ENCODE measurements around the gene COG2. TPM values are rescaled to one million over a fixed set of nuclear protein-coding genes. Genes with fewer than 3 reads are reported as not detected.
"Not testable (repeated sequence)": the region's sequence is repeated elsewhere in the genome, so short reads cannot be mapped to it uniquely, and the experiment has no call there.

Gene COG2
- total RNA-seq, 3 donors from 2014 or later, result 44.9 to 52.7 (median 51.1) TPM

DNA sequence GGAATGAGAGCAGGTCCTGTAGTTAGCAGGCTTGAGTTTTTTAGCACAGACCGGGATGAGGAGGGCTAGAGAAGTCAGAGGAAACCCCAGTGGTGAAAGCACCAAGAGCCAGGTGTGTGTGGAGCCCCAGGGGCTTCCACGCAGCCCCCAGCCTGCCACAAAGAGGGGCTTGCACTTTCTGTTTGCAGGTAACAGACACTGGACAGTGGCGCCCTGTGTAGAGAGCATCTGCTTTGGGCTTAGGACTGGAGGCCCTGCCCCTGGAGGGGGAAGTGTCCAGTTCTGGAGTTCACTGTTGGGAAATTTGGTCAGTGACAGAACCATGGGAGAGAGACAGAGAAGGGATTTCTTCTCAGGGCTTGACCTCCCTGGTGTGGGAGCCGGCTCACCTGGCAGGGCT, 52.2 kb downstream of the COG2 start:
- DNase-seq, result no peak

DNA sequence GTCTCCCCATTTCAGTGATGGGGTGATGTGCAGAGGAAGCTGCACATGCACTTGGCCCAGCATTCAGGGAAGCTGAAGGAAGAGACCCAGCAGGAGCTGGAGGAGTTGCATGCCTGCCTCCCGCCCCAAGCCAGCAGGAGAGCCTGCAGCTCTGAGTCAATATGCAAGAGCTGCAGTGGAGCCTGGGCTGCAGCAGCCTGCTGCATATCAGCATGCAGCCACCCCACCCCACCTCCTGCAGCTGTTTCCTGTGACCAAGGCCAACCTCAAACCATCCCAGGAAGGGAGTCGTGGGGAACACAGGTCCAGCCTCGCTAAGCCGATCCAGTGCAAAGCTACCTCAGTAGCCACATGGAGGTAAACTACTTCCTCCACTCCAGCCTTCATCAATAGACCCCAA, 52.7 kb downstream of the COG2 start:
- no peaks in the 10 kb centered on the region for H3K9me3 Mint-ChIP-seq
- no peak for DNase-seq
- ATAC-seq, result no peak
- no peak overlapping the region for H3K4me3 Mint-ChIP-seq
- no peaks in the 10 kb centered on the region for H3K27me3 Mint-ChIP-seq (ENCODE audit: low read depth)
- peaks cover 26% of the 10 kb centered on the region for H3K36me3 Mint-ChIP-seq (ENCODE audit: insufficient read depth)
- H3K4me1 Mint-ChIP-seq (ENCODE audit: low read depth), result no peaks in the 10 kb centered on the region

More for the DNA sequence above, 52.2 kb downstream of the COG2 start:
- H3K4me1 Mint-ChIP-seq (ENCODE audit: low read depth), result no peaks in the 10 kb centered on the region
- peaks cover 31% of the 10 kb centered on the region for H3K36me3 Mint-ChIP-seq (ENCODE audit: insufficient read depth)
- ATAC-seq, result no peak
- H3K4me3 Mint-ChIP-seq, result no peak overlapping the region
- no peaks in the 10 kb centered on the region for H3K9me3 Mint-ChIP-seq
- no peaks in the 10 kb centered on the region for H3K27me3 Mint-ChIP-seq (ENCODE audit: low read depth)

DNA sequence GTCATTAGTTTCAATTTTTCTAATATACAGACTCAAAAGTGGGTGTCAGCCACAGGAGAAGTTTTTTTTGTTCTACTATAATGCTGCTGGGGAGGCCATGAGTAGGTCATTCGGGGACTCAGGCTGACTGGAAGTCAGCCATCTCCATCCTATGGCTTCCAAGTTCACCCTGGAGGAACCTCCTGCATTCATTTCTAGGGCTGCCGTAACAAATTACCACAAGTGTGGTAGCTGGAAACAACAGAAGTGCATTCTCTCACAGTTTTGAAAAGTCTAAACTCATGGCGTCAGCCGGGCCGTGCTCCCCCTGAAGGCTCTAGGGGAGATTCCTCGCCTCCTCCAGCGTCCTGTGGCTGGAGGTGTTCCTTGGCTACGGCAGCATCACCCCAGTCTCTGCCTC, 53.9 kb downstream of the COG2 start:
- H3K27me3 Mint-ChIP-seq (ENCODE audit: low read depth), result no peaks in the 10 kb centered on the region
- no peaks in the 10 kb centered on the region for H3K9me3 Mint-ChIP-seq
- no peaks in the 10 kb centered on the region for H3K4me1 Mint-ChIP-seq (ENCODE audit: low read depth)
- ATAC-seq, result no peak
- peaks cover 21% of the 10 kb centered on the region for H3K36me3 Mint-ChIP-seq (ENCODE audit: insufficient read depth)
- H3K4me3 Mint-ChIP-seq, result no peak overlapping the region
- DNase-seq, result no peak

DNA sequence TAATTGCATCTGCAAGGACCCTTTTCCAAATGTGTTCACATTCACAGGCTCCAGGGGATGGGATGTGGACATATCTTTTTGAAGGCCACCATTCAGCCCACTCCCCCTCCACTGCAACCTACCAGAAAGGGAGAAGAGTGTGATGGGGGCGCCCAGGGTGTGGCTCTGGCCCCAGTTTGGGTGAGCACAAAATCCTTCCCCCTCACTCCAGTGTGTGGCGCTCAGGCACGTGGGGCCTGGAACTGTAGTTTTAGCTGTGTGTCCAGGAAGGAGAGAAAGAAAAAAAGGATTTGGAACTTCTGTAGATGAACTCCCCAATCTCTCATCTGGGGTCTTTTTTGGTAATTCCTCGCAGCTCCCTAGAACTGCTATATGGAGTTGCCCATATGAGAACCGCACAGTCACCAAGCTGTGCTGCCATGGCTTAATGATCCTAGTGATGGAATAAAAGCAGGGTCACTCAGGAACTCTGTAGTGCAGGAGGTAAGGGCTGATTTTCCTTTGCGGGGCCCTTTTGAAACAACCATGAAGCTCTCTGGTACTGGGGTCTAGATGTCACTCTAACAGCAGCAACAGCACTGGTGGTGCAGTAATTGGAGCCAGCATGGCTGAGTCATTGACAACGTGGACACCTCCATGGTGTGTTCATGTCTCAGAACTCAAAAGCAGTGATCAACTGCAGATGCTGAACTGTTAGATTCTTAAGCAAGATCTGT, 54.6 kb downstream of the COG2 start:
- H3K9me3 Mint-ChIP-seq, result no peaks in the 10 kb centered on the region
- ATAC-seq, result no peak
- H3K4me1 Mint-ChIP-seq (ENCODE audit: low read depth), result no peaks in the 10 kb centered on the region
- DNase-seq, result no peak
- H3K4me3 Mint-ChIP-seq, result no peak overlapping the region
- peaks cover 15% of the 10 kb centered on the region for H3K36me3 Mint-ChIP-seq (ENCODE audit: insufficient read depth)
- no peaks in the 10 kb centered on the region for H3K27me3 Mint-ChIP-seq (ENCODE audit: low read depth)

DNA sequence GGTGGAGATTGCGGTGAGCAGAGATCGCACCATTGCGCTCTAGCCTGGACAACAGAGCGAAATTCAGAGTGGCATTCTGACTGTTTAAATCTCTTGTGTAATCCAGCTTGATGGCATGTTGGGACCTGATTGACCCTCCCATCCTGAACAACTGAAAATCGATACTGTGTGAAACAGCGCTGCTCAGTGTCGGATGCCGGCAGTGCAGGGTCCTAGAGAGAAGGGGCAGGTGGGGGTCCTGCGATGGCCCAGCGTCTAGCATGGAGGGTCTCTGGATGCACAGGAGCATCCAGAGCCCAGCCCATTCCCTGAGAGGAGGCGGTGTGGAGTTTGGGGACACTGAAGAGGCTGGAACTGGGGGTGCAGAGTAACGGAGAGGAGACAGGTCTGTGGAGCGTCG, 55.8 kb downstream of the COG2 start:
- DNase-seq, result no peak
- Mint-ChIP-seq H3K27me3 (ENCODE audit: low read depth) (peaks cover 2% of the 10 kb centered on the region), H3K4me3 (no peak overlapping the region), H3K9me3 (no peaks in the 10 kb centered on the region), H3K36me3 (ENCODE audit: insufficient read depth) (peaks cover 5% of the 10 kb centered on the region), H3K4me1 (ENCODE audit: low read depth) (no peaks in the 10 kb centered on the region)
- ATAC-seq, result no peak

DNA sequence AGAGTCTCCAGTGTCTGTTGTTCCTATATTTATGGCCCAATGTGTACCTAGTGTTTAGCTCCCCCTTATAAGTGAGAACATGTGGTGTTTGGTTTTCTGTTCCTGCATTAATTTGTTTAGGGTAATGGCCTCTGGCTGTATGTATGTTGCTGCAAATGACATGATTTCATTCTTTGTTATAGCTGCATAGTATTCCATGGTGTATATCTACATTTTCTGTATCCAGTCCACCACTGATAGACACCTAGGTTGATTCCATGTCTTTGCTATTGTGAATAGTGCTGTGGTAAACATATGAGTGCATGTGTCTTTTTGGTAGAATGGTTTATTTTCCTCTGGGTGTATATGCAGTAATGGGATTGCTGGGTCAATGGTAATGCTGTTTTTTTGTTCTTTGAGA, 56.7 kb downstream of the COG2 start:
- H3K27me3 Mint-ChIP-seq (ENCODE audit: low read depth); H3K4me1 Mint-ChIP-seq (ENCODE audit: low read depth); ATAC-seq; H3K36me3 Mint-ChIP-seq (ENCODE audit: insufficient read depth); H3K4me3 Mint-ChIP-seq; DNase-seq; H3K9me3 Mint-ChIP-seq: not testable (repeated sequence)

DNA sequence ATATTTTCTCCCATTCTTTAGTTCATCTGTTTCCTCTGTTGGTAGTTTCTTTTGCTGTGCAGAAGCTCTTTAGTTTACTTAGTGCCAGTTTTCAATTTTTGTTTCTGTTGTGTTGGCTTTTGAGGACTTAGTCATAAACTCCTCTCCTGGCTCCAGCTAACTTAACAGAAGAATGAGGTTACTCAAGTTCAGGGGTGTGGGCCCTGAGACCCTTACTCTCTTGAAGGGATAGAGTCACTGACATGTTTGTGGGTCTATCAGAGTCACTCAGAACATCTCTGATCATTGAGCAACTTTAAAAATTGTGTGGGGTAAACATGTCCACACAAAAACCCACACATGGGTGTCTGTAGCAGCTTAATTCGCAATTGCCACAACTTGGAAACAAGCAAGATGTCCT, 57.4 kb downstream of the COG2 start:
- Mint-ChIP-seq H3K36me3 (ENCODE audit: insufficient read depth) (no peaks in the 10 kb centered on the region), H3K27me3 (ENCODE audit: low read depth) (peaks cover 2% of the 10 kb centered on the region), H3K4me1 (ENCODE audit: low read depth) (no peaks in the 10 kb centered on the region), H3K9me3 (no peaks in the 10 kb centered on the region), H3K4me3 (no peak overlapping the region)
- DNase-seq (no peak), ATAC-seq (no peak)

DNA sequence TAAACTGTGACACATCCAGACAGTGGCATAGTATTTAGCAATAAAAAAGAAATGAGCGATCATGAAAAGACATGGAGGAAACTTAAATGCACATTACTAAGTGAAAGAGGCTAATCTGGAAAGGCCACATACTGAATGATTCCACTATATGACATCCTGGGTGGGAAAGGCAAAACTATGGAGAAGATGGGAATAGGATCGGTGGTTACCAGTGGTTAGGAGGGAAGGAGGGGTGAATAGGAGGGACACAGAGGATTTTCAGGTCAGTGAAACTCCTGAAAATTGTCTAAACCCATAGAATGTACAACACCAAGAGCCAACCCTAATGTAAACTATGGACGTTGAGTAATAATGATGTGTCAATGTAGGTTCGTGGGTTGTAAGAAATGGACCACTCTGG, 57.9 kb downstream of the COG2 start:
- ATAC-seq, result no peak
- no peak overlapping the region for H3K4me3 Mint-ChIP-seq
- H3K4me1 Mint-ChIP-seq (ENCODE audit: low read depth), result no peaks in the 10 kb centered on the region
- DNase-seq, result no peak
- H3K27me3 Mint-ChIP-seq (ENCODE audit: low read depth), result peaks cover 2% of the 10 kb centered on the region
- no peaks in the 10 kb centered on the region for H3K9me3 Mint-ChIP-seq
- no peaks in the 10 kb centered on the region for H3K36me3 Mint-ChIP-seq (ENCODE audit: insufficient read depth)

DNA sequence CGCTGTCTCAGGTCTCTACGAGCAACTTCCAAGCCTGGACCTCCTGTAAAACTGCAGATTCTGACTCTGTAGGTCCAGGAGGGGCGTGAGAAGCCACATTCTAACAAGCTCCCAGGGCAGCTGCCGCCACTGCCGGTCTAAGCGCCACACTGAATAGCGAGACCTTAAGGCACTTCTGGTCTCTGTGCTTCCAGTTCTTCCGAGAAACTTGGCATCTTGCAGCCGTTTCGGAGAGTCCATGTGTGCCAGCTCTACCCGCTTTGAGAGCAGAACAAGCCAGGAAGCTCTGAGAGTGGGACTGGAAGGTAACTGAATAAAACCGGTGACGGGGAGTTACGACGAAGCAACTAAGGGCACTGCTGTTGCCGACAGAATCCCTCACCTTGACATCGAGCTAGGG, 59.2 kb downstream of the COG2 start:
- no peaks in the 10 kb centered on the region for H3K36me3 Mint-ChIP-seq (ENCODE audit: insufficient read depth)
- H3K4me1 Mint-ChIP-seq (ENCODE audit: low read depth), result no peaks in the 10 kb centered on the region
- ATAC-seq, result no peak
- DNase-seq, result no peak
- H3K27me3 Mint-ChIP-seq (ENCODE audit: low read depth), result peaks cover 2% of the 10 kb centered on the region
- H3K9me3 Mint-ChIP-seq, result no peaks in the 10 kb centered on the region
- no peak overlapping the region for H3K4me3 Mint-ChIP-seq

DNA sequence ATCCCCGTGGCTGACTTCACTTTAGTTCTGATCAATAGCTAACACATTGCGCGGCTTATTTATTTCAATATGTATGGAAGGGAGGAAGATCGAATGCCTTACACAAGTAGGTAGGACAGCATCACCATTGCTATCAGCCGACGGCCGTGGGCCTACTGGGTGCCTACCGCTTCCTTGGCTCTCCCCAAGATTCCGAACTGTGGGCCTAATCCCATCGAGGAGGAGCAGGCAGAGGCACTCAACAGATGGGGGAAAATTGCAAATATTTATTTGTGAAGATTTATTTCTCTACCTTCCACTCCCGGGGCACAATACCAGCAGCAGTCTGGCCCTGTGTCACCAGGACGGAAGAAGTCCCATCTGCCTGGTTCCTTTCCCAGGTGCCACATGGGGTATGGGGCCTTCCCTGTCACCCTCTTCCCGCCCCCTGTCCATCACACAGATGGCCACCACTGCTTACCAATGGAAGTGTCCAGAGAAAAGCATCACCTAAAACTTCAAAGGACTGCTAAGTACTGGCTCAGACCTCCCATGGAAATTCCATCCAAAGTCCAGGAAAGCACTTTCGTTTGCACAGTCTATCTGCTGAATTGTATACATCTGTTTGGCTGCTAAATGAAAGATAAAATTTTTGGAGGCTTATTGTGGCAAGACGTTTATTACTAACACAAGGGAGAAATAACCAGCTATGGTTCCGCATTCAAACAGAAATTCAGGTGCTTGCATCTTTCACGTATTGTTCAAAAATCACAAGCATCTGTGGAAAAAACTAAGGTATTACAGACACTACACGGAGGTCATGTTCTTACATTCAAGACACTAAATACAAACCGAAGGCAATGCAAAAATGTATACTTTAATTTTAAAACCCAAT, 59.9 kb downstream of the COG2 start:
- no peaks in the 10 kb centered on the region for H3K36me3 Mint-ChIP-seq (ENCODE audit: insufficient read depth)
- peaks cover 2% of the 10 kb centered on the region for H3K27me3 Mint-ChIP-seq (ENCODE audit: low read depth)
- no peak overlapping the region for H3K4me3 Mint-ChIP-seq
- H3K9me3 Mint-ChIP-seq, result no peaks in the 10 kb centered on the region
- ATAC-seq, result no peak
- no peaks in the 10 kb centered on the region for H3K4me1 Mint-ChIP-seq (ENCODE audit: low read depth)
- no peak for DNase-seq

DNA sequence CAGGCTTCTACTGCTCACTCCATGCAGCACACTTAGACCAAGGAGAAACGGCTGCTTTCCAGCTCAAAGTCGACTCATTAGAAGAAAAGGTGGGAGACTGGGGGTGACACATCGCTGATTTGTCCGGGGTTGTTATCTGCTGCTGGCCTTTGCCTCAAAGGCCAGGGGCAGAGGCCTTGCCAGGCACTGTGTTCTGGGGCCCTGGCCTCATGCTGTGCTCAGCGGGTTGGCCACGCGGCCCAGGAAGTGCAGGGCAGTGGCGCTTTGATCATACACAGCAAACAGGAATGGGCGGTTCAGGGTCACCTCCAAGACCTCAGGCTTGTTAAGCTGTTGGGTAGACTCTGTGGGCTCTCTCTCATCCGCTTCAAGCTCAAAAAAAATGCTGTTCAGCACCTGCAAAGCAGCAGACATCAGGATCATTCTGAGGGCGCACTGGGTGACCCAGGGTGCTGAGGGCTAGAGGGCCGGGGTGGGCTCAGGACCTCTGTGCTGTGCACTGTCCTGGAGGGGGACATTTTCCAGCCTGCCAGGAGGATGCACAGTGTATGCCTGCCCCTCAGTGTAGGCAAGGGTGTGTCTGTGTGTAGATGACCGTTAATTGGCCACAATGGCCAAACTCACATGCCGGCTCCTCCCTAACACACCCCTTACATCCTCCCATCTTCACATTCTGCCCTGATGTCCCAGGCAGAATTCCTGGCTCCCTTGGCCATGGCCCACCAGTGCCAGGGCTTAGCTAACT, 60.8 kb downstream of the COG2 start:
- no peaks in the 10 kb centered on the region for H3K9me3 Mint-ChIP-seq
- no peak overlapping the region for H3K4me3 Mint-ChIP-seq
- peaks cover 2% of the 10 kb centered on the region for H3K27me3 Mint-ChIP-seq (ENCODE audit: low read depth)
- no peaks in the 10 kb centered on the region for H3K4me1 Mint-ChIP-seq (ENCODE audit: low read depth)
- no peak for DNase-seq
- H3K36me3 Mint-ChIP-seq (ENCODE audit: insufficient read depth), result no peaks in the 10 kb centered on the region
- ATAC-seq, result no peak

DNA sequence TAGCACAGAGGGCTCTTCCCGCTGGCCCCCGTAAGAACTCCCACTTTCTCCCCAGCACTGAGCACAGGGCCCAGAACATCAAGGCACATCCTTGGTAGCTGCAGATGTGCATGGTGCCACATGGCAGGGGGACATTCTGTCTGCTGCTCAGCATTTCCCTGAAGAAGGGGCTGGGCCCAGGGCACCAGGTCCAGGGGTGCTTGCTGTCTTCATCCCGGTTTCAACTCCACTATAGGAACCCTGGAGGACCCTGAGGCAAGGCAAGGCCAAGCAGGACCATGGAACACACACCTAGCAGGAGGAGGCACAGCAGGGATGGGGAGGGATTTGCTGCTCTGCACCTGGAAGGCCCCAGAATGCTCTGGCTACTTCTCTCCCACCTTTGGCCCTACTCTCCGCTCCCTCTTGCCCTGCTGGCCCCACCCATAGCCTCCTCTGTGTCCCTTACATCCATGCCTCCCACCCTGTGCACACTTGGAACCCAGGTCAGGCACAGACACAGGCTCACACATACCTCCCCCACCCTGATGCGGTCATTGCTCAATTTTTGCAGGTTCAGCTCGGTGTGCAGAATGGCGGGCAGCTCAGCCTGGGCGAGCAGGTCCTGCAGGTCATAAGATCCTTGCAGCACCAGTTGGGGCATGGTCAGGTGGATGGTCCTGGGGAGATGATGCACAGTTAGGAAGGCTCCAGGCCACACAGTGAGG, 61.6 kb downstream of the COG2 start:
- ATAC-seq, result no peak
- DNase-seq, result no peak
- H3K27me3 Mint-ChIP-seq (ENCODE audit: low read depth), result peaks cover 4% of the 10 kb centered on the region
- no peaks in the 10 kb centered on the region for H3K36me3 Mint-ChIP-seq (ENCODE audit: insufficient read depth)
- no peaks in the 10 kb centered on the region for H3K9me3 Mint-ChIP-seq
- H3K4me1 Mint-ChIP-seq (ENCODE audit: low read depth), result no peaks in the 10 kb centered on the region
- no peak overlapping the region for H3K4me3 Mint-ChIP-seq

DNA sequence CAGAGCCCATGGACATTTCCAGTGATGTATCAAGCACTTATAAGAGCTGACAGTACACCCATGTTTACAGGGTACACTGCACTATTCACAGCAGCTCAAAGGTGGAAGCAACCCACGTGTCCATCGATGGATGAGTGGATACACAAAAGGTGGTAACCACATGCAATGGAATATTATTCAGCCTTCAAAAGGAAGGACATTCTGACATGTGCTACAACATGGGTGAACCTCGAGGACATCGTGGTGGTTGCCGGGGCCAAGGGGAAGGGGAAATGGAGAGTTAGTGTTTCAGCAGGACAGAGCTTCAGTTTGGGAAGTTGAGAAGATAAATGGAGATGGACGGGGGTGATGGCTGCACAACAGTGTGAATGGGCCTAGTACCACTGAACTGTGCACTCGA, 62.5 kb downstream of the COG2 start:
- DNase-seq, result no peak
- Mint-ChIP-seq H3K27me3 (ENCODE audit: low read depth) (peaks cover 6% of the 10 kb centered on the region), H3K4me3 (no peak overlapping the region), H3K9me3 (no peaks in the 10 kb centered on the region), H3K36me3 (ENCODE audit: insufficient read depth) (no peaks in the 10 kb centered on the region), H3K4me1 (ENCODE audit: low read depth) (no peaks in the 10 kb centered on the region)
- no peak for ATAC-seq

Measured in activated T-cell treated with anti-CD3 and anti-CD28 coated beads, Interleukin-2, amount 50 U/mL, for 4 hours (primary cell).